ENCODE data around the gene PIBF1. TPM values are rescaled to one million over a fixed set of nuclear protein-coding genes. Genes with fewer than 3 reads are reported as not detected.
A peak's percentile ranks its signal among the peaks of the same experiment; 100 is the strongest.
"Not testable (repeated sequence)": the region's sequence is repeated elsewhere in the genome, so short reads cannot be mapped to it uniquely, and the experiment has no call there.

The PIBF1 gene
- total RNA-seq, 1 experiment from 2014 or later, result 31.5 TPM

DNA sequence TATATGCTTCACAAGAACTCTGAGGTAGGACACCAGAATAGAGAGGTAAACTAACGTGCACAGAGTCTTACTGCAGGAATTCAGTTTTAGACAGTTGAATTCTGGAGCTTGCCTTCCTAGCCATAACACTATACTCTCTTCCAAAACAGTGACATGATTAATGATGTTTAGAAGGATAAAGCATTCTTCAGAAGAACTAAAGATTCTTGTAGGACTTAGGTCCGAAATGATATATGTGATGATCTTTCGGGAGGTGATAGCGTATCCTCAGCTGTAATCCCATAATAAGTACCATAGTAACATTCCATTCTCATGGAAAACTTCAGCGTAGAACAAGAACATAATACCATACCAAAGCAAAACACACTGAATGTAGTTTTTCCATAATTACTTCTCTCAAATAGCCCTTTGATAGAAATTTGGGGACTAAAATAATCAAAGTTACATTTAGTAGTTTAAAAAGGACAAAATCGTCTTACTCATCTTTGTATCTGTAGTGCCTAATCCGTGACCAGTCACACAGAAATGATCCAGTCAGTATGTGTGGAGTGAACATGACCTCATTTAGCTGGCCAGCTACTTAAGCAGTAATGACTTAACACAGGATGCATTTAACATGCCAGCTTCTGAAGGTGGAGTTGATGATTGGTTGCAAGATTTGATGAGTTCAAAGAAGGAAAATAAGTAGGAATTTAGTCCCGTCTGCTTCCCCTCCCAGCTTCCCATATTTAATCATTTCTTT lies 38.4 kb downstream of the PIBF1 start:
- peak; percentile 46 for DNase-seq (ENCODE audit: low read depth)

DNA sequence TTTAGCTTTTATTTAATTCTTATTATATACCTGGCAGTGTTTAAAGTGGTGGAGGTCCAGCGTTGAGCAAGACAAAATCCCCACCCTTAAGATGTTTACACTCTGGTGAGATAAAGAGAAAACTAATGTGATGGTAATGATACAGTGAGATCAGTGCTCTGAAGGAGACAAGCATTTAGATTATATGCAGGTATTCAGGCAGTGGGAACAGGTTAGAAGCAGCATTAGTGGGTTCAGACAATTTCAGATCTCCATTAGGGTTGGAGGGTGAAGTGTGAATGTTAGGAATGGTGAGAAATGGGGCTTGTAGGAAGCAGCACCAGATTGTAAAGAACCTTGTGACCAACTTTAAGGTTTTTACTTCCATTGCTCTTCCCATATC lies 39.0 kb downstream of the PIBF1 start:
- no peak for DNase-seq (ENCODE audit: low read depth)

GRCh38 chr13:72823081-72823480 lies 41.1 kb downstream of the PIBF1 start:
- no peak for DNase-seq (ENCODE audit: low read depth)

GRCh38 chr13:72823724-72824123 lies 41.8 kb downstream of the PIBF1 start:
- no peak for DNase-seq (ENCODE audit: low read depth)

- DNase-seq (ENCODE audit: low read depth), result no peak
These were observed 52.7 kb downstream of the PIBF1 start for GRCh38 chr13:72834601-72835000.

- peak; percentile 47 for DNase-seq (ENCODE audit: low read depth)
These were observed 58.0 kb downstream of the PIBF1 start for GRCh38 chr13:72839831-72840426.

DNA sequence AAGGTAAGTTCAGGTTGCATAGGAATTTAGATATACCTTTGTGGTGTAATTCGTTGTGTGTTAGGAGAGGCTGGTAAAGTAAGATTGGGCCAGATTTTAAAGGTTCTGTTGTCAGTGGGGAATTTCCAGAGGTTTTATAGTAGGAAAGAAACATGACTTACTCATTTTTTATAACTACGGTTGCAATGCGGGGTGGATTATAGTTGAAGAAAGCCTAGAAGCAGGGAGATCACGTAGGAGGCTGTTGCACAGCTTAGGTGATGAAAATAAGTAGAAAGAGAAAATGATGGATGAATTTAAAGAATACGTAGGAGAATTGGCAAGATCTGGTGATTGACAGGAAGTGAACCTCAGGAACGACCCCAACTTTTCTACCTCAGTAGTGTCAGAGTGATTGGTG lies 61.1 kb downstream of the PIBF1 start:
- no peak for DNase-seq (ENCODE audit: low read depth)

GRCh38 chr13:72845148-72845547 lies 63.2 kb downstream of the PIBF1 start:
- DNase-seq (ENCODE audit: low read depth), result not testable (repeated sequence)

DNA sequence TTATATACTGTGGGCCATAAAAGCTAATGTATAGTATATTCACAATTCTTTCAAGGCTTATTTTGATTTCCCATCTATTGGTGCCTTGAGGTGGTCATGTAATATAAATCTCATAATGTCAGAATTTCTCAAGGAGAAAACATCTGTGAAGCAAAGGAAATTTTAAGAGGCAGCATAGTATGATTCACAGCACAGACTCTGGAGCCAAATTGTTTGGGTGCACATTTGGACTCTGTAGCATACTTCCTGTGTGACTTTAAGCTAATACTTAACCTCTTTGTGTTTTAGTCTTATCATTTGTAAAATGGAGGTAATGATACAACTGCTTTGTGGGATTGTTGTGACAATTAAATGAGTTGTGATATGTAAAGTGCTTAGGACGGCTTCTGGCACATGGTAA lies 67.6 kb downstream of the PIBF1 start:
- DNase-seq (ENCODE audit: low read depth), result no peak

DNA sequence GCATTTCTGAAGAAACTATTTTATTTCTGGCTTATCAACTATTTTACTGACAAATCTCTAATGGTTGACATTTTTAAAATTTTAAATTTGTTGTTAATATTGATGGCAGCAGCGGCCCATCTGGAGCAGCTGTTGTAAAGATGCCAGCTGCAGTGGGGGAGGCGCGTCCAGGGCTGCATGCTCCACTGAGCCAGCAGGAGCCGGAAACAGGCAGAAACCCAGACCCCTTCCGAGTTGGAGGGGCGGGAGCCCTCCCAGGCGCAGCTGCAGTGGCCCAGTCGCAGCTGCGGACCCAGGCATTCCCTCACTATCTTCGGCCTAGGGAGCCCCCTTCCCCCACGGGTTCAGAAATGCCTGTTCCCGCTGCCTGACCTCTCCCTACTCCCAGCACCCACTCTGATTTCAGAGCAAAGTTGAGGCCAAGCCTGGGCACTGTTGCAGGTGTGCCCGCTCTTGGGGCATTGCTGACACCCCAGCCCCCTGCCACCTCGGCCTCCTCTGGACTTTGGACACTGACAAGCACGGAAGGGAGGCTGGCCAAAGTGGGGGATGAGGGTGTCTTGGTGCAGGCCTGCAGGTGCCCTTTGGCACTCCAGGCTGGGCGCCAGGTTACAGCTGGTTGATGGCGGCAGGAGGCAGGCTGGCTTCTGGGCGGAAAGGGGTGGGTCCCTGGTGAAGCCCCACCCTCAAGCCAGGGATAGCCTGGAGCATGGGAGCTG lies 69.2 kb downstream of the PIBF1 start:
- no peak for DNase-seq (ENCODE audit: low read depth)

- DNase-seq (ENCODE audit: low read depth), result no peak
These were observed 69.7 kb downstream of the PIBF1 start for GRCh38 chr13:72851678-72852014.

DNA sequence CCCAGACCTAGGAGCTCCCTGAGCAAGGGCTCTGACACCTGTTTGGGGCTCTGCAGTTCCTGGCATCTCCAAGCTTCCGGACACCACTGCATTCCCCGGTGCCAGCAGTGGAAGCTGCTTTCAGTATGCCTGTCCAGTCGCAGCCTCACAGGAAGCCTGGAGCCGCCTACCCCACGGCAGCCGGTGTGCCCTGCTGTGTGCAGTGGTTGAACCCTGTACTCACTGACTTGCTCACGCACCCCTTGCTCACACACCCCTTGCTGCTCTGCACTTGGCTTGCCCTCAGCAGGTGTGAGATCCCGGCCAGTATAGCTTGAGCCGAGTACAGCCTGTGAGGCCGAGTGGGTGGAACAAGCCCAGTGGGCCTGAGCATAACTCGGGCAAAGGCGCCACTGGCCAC lies 70.3 kb downstream of the PIBF1 start:
- DNase-seq (ENCODE audit: low read depth), result no peak

GRCh38 chr13:72853000-72853399 lies 71.1 kb downstream of the PIBF1 start:
- no peak for DNase-seq (ENCODE audit: low read depth)

- DNase-seq (ENCODE audit: low read depth), result no peak
These were observed 82.4 kb downstream of the PIBF1 start for GRCh38 chr13:72864142-72865011.

- no peak for DNase-seq (ENCODE audit: low read depth)
These were observed 86.3 kb downstream of the PIBF1 start for GRCh38 chr13:72868229-72868628.

- peak; percentile 8 for DNase-seq (ENCODE audit: low read depth)
These were observed 93.3 kb downstream of the PIBF1 start for GRCh38 chr13:72875233-72875632.

GRCh38 chr13:72884101-72884500 lies 102.2 kb downstream of the PIBF1 start:
- DNase-seq (ENCODE audit: low read depth), result no peak

DNA sequence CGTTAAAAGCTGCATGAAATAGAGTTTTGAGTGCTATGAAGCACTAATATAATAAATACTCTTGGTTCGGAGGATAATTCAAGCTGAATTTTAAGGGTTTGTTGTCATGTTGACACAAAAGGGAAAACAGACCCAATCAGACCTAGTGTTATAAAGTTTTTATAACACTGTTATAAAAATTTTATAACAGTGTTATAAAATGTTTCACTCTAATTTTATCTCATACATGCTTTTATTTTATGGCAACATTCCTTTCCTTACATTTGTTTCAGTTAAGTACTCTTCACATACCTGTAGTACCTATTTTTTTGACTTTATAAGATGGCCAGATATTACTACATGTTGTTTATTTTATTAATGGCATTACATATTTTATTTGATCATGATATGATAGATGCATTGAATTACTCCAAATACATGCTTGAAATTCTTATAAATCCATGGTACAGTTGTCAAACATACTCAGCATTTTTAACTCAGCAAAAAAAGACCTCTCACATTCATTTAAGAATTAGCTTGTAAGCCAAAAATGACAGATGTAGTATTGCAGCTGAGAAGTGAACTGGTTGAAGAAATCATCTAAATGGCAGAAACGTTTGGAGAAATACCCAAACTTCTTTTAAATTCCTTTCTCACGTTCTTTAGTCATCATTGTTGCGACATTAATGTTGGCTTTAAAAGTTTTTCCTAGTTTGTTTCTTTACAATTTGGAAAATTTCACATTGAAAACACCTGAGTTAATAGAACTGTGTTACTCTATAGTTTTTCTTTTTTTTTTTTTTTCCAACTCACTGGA lies 104.5 kb downstream of the PIBF1 start:
- DNase-seq (ENCODE audit: low read depth), result no peak

GRCh38 chr13:72889495-72889894 lies 107.6 kb downstream of the PIBF1 start:
- no peak for DNase-seq (ENCODE audit: low read depth)

- DNase-seq (ENCODE audit: low read depth), result no peak
These were observed 108.6 kb downstream of the PIBF1 start for GRCh38 chr13:72890546-72890945.

- DNase-seq (ENCODE audit: low read depth), result no peak
These were observed 109.5 kb downstream of the PIBF1 start for GRCh38 chr13:72891423-72891822.

Data from HT1080 (cell line).